ENCODE data around the gene CYBC1. TPM values are rescaled to one million over a fixed set of nuclear protein-coding genes. Genes with fewer than 3 reads are reported as not detected.

The CYBC1 gene
- 71.9 and 77.3 TPM in 2 replicates for total RNA-seq

DNA sequence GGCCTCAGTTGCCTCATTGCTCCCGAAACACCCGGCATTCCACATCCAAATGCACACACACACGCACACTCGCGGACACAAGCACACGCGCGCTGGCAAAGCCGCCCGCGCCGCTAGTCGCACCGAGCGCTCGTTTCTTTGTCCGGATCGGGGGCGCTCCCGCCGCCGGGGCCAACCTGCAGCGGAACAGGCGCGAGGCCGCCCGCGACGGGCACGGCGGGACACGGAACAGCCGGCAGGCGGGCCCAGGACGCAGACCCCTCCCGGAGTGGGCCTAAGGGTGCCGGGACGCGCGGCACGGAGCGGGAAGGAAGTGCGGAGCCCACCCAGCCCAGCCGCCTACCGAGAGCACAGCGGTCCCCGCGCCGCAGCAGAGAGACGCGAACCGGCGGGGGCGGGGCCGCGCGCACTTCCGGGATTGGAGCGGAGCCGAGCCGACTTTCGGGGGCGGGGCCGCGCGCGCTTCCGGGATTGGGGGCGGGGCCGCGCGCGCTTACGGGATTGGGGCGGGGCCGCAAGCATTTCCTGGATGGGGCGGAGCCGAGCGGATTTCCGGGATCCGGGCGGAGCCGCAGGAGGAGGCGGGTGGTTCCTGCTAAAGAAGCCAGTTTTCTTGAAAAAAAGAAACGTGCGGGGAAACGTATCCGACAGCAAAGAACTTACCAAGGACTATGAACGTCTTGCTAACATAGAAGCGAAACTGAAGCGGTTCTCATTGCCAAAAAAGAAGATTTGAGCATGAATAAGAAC, at the start of gene CYBC1:
CYBC1 (minus strand) TSS at position 396 of the 750 bp plus-strand sequence. CDS start 1,498 bp downstream, outside the sequence.

DNA sequence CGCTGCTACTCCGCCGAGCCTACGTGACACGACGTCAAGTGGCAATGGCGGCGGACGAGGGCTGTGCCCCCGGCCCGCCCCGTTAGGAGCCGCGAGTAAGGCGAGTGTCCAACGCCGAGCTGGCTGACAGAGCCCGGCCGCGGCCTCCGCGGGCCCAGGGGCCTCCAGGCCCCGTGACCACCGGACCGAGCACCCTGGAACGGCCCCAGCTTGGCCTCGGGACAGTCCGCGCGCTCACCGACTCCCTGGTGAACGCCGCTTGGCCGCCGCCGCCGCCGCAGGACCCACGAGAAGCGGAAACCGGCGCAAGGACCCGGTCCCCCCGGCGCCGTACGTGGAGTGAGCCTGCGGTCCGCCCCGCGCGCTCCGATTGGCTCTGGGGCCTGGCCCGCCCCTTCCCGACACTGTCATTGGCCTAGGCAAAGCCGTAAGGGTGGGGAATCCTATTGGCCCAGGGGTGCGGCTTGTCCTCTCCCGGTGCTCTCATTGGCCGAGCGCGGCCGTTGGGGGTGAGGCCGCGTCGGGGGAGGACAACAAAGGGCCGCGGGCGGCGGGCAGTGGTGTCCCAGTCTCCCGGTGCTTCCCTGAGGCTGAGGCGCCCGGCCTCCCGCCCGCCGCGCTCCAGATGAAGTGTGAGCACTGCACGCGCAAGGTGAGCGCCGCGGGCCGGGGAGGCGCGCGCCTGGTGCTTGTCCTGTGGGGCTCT, 7.8 kb upstream of the CYBC1 start, which contains the start of gene NARF:
NARF (plus strand) TSS at position 563 of the 706 bp plus-strand sequence; CDS start at position 626, 63 bp downstream.

DNA sequence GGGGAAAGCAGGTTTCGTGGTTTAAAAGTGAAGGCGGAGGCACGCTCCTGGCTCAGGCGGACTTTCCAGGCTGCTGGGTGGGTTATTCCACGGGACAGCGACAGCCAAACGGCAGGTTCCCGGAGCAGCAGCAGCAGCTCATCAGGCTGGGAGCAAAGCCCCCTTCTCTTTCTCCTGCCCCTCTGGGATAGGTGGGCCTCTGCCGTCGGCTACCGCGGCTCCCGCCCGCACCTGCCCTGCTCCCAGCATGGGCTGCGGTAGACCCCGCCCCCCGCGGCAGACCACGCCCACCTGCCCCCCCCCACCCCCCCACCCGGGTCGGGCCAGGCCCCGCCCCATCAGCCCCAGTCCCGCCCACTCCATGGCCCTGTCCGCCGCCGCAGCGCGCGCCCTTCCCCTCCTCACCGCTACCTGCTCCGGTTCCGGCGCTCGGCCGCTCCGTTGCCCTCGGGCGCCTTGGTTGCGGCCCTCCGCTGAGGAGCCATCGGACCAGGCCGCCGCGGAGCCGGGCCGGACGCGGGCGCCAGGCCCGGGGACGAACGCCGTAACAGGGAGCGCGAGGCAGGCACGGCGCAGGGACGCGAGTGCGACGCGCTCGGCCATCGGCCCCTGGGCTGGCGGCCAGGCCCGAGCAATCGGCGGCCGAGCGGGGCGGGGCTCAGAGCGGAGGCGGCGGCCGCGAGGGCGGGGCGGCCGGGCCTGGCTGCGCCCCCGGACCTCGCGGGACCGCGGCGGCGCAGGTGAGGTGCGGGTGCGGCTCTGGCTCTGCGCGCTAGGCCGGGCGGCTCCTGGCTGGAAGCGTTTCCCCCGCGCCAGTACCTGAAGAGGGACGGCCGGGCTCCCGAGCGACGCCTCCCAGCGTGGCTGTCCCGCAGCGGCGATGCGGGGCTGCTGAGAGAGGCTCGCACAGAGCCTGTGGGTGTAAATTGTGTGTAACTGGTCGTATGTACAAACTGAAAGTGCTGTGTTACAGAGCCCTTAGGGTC, 32.3 kb downstream of the CYBC1 start, which contains the start of the genes HEXD and OGFOD3:
HEXD (plus strand) TSS at position 347 of the 986 bp plus-strand sequence. CDS start 1,453 bp downstream, outside the sequence.
OGFOD3 (minus strand) TSS at position 586 of the 986 bp plus-strand sequence; CDS start at position 485, 101 bp downstream.

Other genes with a start within 250 kb of the CYBC1 start
- gene CCDC57, start 237.9 kb downstream of the CYBC1 start, total RNA-seq = 14.5 and 18.1 TPM in 2 replicates
- gene SLC16A3, start 221.7 kb downstream of the CYBC1 start, total RNA-seq = 445 and 707 TPM in 2 replicates
- 55.1 and 77.7 TPM in 2 replicates for gene CSNK1D, start 177.1 kb downstream of the CYBC1 start, total RNA-seq
- gene CD7, start 133.1 kb downstream of the CYBC1 start, total RNA-seq = 0.20 TPM in 1 of 2 replicates, not detected in the other
- 3.1 and 9.6 TPM in 2 replicates for gene SECTM1, start 117.0 kb downstream of the CYBC1 start, total RNA-seq
- gene TEX19, start 91.5 kb downstream of the CYBC1 start, total RNA-seq = 0.07 TPM in 1 of 2 replicates, not detected in the other
- not detected in 2 replicates for gene UTS2R, start 79.0 kb downstream of the CYBC1 start, total RNA-seq
- 8.3 and 9.5 TPM in 2 replicates for gene HEXD, start 32.4 kb downstream of the CYBC1 start, total RNA-seq
- gene OGFOD3, start 32.2 kb downstream of the CYBC1 start, total RNA-seq = 39.6 and 47.4 TPM in 2 replicates
- 32.8 and 42.6 TPM in 2 replicates for gene NARF, start 8.0 kb upstream of the CYBC1 start, total RNA-seq
- 27.5 and 40.9 TPM in 2 replicates for gene FOXK2, start 69.0 kb upstream of the CYBC1 start, total RNA-seq
- 72.4 and 76.8 TPM in 2 replicates for gene WDR45B, start 197.7 kb upstream of the CYBC1 start, total RNA-seq
- 9.3 and 9.5 TPM in 2 replicates for gene RAB40B, start 247.9 kb upstream of the CYBC1 start, total RNA-seq